Measurements from ENCODE around the gene GOLGB1.
"Not testable (repeated sequence)": the region's sequence is repeated elsewhere in the genome, so short reads cannot be mapped to it uniquely, and the experiment has no call there.

The GOLGB1 gene

GRCh38 chr3:121743106-121743505 is 6.4 kb downstream of the GOLGB1 start:
- not testable (repeated sequence) for DNase-seq

DNA sequence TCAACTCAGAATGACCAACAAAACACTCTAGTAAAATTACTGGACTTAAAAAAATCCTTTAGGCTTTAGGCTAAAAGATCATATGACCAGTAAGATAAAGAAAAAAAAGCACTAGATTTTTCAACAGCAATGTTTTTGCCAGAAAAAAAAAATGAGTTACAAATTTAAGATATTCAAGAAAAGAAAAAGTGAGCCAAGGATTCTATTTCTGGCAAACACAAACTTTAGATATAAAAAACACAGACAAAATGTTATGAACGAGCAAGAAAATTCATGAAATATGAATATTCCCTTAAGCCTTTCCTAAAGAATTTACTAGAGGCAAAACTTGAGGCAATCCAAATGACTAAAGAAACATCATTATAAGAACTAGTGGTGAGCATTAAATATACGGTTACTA is 8.6 kb downstream of the GOLGB1 start:
- no peak for DNase-seq

- no peak for DNase-seq
These were observed 9.6 kb downstream of the GOLGB1 start for GRCh38 chr3:121739902-121740301.

GRCh38 chr3:121737644-121738043 is 11.9 kb downstream of the GOLGB1 start:
- no peak for DNase-seq

- DNase-seq = no peak
These were observed 13.4 kb downstream of the GOLGB1 start for GRCh38 chr3:121736112-121736511.

- DNase-seq = no peak
These were observed 14.4 kb downstream of the GOLGB1 start for GRCh38 chr3:121735047-121735696.

DNA sequence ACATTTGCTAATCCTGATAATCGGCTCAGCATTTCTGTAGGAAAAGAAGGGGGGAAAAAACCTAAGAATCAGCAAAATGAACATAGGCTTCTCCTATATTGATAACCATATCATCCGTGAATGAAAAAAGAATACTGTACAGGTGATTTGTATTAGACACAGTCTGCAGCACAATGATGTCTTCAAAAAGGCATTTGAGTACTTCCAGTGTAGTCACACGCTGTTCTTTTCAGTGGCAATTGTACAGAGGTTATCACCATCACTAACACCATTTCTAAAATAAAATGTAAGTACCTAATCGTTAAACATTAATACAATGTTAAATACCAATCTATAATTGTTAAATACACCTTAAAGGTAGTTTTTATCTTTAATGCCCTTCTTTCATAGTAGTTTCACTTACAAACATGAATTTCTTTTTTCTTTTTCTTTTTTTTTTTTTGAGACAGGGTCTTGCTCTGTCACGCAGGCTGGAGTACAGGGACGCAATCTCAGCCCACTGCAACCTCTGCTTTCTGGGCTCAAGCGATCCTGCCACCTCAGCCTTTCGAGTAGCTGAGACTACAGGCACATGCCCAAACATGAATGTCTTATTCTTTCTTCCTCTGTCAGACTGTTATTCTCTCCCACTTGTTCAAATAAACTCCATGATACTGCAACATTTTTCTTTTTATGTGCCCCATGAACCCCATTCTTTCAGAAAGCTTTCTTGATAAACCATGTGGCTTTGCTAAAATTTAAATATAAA is 18.4 kb downstream of the GOLGB1 start:
- no peak for DNase-seq

- no peak for DNase-seq
These were observed 25.4 kb downstream of the GOLGB1 start for GRCh38 chr3:121724130-121724529.

GRCh38 chr3:121723485-121723884 is 26.1 kb downstream of the GOLGB1 start:
- no peak for DNase-seq

DNA sequence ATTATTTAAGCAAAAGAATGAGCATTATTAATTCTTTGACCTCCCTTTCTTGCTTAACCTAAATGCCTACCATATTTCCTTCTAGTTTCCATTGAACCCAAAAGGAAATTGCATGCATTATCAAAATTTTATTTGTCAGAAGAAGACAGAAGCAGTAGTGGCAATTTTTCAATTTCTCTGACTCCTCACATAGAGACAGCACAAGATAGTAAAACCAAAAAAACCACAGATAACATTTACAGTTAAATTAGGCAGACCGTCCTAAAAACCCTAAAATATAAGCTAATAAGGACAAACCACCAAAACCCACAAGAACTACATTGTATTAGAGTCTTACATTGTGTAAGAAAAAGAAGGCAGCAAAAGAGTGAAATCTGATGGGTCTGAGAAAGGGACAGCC is 27.1 kb downstream of the GOLGB1 start:
- DNase-seq = no peak

- DNase-seq = no peak
These were observed 29.4 kb downstream of the GOLGB1 start for GRCh38 chr3:121720163-121720562.

GRCh38 chr3:121719423-121719822 is 30.1 kb downstream of the GOLGB1 start:
- no peak for DNase-seq

DNA sequence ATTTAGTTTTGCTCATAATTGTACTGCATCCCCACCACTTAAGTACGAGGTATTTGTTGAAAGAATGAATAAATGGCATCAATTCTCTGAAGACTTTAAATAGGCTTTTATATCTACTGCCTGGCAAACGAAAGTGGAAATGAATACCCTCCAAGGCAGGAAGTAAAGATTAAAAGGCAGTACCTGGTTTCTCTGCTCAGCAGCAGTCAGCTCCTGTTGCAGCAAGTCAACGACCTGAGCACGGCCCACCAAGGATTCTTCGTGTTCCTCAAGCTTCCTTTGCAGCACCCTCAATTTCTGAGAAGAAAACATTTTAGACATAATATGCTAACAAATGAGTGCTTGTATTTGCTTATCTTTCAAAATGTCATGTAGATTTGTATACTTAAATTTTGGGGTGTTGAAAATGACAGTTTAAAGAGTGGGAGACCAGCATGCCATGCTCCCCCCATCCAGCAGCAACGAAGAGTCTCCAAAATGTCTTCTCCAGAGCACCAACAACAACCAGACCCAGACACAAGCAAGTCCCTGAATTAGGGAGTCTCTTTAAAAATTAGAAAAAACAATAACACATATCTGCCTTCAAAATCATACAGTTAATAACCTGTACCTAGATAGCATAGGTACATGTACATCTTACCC is 31.2 kb downstream of the GOLGB1 start:
- DNase-seq = no peak

DNA sequence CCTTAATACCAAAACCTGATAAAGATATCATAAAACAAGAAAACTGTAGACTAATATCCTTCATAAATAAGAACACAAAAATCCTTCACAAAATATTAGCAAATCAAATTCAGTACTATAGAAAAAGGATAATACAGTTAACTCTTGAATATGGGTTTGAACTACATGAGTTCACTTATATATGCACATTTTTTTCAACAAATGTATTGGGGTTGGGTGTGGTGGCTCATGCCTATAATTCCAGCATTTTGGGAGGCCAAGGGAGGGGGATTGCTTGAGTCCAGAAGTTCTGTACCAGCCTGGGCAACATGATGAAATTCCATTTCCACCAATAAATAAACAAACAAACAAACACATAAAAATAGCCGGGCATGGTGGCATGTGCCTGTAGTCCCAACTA is 39.2 kb downstream of the GOLGB1 start:
- no peak for DNase-seq

- DNase-seq = no peak
These were observed 41.8 kb downstream of the GOLGB1 start for GRCh38 chr3:121707531-121708273.

- DNase-seq = no peak
These were observed 44.0 kb downstream of the GOLGB1 start for GRCh38 chr3:121705541-121705940.

DNA sequence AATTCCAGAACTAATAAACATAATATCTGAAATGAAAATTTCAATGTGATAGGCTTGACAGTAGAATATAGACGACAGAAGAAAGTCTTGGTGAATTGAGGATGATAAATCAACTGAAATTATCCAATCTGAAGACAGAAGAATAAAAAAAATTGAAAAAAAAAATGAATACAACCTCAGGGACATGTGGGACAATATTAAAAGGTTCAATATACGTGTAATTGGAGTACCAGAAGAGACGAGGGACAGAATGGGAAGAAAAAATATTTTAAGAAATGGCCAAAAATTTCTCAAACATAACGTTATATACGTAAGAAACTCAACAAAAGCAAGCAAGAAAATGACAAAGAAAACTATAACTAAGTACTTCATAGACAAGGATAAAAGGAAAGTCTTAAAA is 45.6 kb downstream of the GOLGB1 start:
- no peak for DNase-seq

GRCh38 chr3:121698901-121699300 is 50.6 kb downstream of the GOLGB1 start:
- DNase-seq = no peak

DNA sequence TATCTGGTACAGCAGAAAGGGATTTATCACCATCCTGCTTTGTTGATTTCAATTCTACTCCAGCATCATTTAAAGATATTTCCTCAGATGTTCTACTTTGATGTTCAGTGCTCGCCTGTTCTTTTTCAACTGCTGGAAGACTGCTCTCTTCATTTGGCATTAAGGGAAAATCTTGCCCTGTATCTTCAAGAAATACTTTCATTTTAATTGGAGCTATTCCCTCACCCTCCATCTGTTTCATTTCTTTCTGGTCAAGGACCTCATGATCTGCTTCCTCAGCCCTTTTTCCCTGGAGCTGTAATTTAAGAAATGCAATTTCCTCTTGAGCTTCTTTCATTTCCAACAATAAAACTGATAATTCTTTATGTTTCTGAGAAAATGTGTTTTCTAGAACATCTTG is 51.1 kb downstream of the GOLGB1 start:
- no peak for DNase-seq

DNA sequence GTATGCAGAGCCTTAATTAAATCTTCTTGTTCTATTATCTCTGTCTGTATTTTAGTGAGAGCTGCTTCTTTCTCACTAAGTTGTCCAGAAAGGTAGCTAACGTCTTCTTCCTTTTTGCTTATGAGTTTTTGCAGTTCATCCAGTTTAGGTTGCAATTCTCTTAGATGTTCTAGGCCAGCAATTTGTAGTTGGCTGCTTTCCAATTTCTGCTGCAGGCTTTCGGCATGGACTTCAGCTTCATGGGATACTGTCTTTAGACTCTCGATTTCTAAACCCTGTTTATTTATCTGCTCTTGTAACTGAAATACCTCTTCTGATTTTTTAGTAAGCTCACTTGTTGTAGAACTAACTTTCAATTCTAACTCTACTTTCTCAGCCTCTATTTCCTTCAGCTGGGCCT is 53.4 kb downstream of the GOLGB1 start:
- no peak for DNase-seq

- DNase-seq = no peak
These were observed 57.4 kb downstream of the GOLGB1 start for GRCh38 chr3:121692010-121692699.

- DNase-seq = no peak
These were observed 58.6 kb downstream of the GOLGB1 start for GRCh38 chr3:121690777-121691405.
